ENCODE data around the gene NFILZ. TPM values are rescaled to one million over a fixed set of nuclear protein-coding genes. Genes with fewer than 3 reads are reported as not detected.

The NFILZ gene
- total and polyA plus RNA-seq, 2 of the 8 experiments (the other 6 are each of a cell fraction or from before 2014, with no cell fraction given), result not detected

DNA sequence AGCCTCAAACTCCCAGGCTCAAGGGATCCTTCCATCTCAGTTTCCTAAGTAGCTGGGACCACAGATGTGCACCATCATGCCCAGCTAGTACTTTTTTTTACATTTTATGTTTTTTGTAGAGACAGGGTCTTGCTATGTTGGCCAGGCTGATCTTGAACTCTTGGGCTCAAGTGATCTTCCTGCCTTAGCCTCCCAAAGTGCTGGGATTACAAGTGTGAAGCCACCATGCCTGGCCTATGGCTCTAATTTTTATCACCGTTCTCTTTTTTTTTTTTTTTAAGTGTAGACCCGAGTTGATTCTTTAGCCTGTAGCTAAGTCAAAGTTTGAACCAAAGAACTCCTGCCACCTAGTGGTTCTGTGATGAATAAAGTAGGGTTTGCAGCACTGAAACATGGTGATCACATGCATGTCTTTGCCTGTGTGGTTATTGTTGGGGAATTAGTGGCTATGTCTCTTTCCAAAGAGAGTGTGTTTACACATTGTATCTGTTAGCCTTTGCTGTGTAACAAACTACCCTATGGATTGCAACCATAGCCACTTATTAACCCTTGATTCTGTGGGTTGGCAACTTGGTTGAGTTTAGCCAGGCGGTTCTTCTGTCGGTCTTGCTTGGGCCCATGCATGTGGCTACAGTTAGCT lies 11.6 kb downstream of the NFILZ start (continued):
- TF ChIP-seq GABPA (IDR thresholded peaks at IDR 0.05; ENCODE audit: borderline replicate concordance, insufficient read depth, low read length) (no peak), KDM4A (IDR thresholded peaks at IDR 0.05; ENCODE audit: low read depth, low read length, severe bottlenecking) (no peak), SP2 (IDR thresholded peaks at IDR 0.05; ENCODE audit: low read length) (no peak), TCF12 (IDR thresholded peaks at IDR 0.05; ENCODE audit: low read depth, low read length) (no peak), JUND (IDR thresholded peaks at IDR 0.05; ENCODE audit: low read length) (no peak)

Data from H1 (cell line).